Stimulated activated CD4-positive, alpha-beta T cell treated with anti-CD3 and anti-CD28 coated beads, Interleukin-1b, Interleukin-23, amount 100 ng/mL, for 48 hours (primary cell): ENCODE data around the gene CHRNA9.

Experiments
- DNase-seq: peaks from one replicate; pipeline ENCODE4 v3.0.0-alpha.2; 2020

Gene CHRNA9

GRCh38 chr4:40309250-40309774 lies 25.8 kb upstream of the CHRNA9 start:
- peak; percentile 89 for DNase-seq

GRCh38 chr4:40310225-40310624 lies 24.9 kb upstream of the CHRNA9 start:
- no peak for DNase-seq

- no peak for DNase-seq
These were observed 23.3 kb upstream of the CHRNA9 start for GRCh38 chr4:40311811-40312346.

- DNase-seq: no peak
These were observed 20.2 kb upstream of the CHRNA9 start for GRCh38 chr4:40314951-40315350.

- DNase-seq: peak; percentile 29
These were observed 18.8 kb upstream of the CHRNA9 start for GRCh38 chr4:40316333-40316781.

GRCh38 chr4:40316782-40317635 lies 18.1 kb upstream of the CHRNA9 start:
- DNase-seq: peak; percentile 71

GRCh38 chr4:40317916-40318658 lies 17.0 kb upstream of the CHRNA9 start:
- no peak for DNase-seq

GRCh38 chr4:40321574-40322275 lies 13.4 kb upstream of the CHRNA9 start:
- no peak for DNase-seq

GRCh38 chr4:40322811-40323210 lies 12.3 kb upstream of the CHRNA9 start:
- no peak for DNase-seq

- DNase-seq: no peak
These were observed 11.3 kb upstream of the CHRNA9 start for GRCh38 chr4:40323866-40324265.

- peak; percentile 75 for DNase-seq
These were observed 9.6 kb upstream of the CHRNA9 start for GRCh38 chr4:40325406-40326019.

- no peak for DNase-seq
These were observed 7.8 kb upstream of the CHRNA9 start for GRCh38 chr4:40327340-40327739.

GRCh38 chr4:40328383-40328782 lies 6.8 kb upstream of the CHRNA9 start:
- DNase-seq: no peak

- DNase-seq: no peak
These were observed 5.3 kb upstream of the CHRNA9 start for GRCh38 chr4:40329805-40330204.

- DNase-seq: no peak
These were observed 4.6 kb upstream of the CHRNA9 start for GRCh38 chr4:40330536-40330935.

GRCh38 chr4:40331101-40331745 lies 3.9 kb upstream of the CHRNA9 start:
- DNase-seq: no peak

GRCh38 chr4:40331961-40332360 lies 3.2 kb upstream of the CHRNA9 start:
- DNase-seq: no peak

GRCh38 chr4:40333921-40334352 lies 1.2 kb upstream of the CHRNA9 start:
- no peak for DNase-seq

GRCh38 chr4:40335525-40335894 lies 377 bp downstream of the CHRNA9 start:
- no peak for DNase-seq

- DNase-seq: no peak
These were observed 1.9 kb downstream of the CHRNA9 start for GRCh38 chr4:40337051-40337450.

- no peak for DNase-seq
These were observed 2.4 kb downstream of the CHRNA9 start for GRCh38 chr4:40337523-40337922.

- no peak for DNase-seq
These were observed 4.9 kb downstream of the CHRNA9 start for GRCh38 chr4:40340030-40340429.
